Stimulated activated CD8-positive, alpha-beta memory T cell treated with anti-CD3 and anti-CD28 coated beads, Interleukin-12 subunit alpha, Interleukin-12 subunit beta, amount 100 ng/mL, for 24 hours (primary cell): Measurements from ENCODE around the gene DOCK4.

Experiments
- DNase-seq: peaks from one replicate; pipeline ENCODE4 v3.0.0-alpha.2; 2020; ENCODE audit errors: extremely low read depth

DOCK4 gene

GRCh38 chr7:112076324-112076723 is 129.9 kb downstream of the DOCK4 start:
- no peak for DNase-seq

DNA sequence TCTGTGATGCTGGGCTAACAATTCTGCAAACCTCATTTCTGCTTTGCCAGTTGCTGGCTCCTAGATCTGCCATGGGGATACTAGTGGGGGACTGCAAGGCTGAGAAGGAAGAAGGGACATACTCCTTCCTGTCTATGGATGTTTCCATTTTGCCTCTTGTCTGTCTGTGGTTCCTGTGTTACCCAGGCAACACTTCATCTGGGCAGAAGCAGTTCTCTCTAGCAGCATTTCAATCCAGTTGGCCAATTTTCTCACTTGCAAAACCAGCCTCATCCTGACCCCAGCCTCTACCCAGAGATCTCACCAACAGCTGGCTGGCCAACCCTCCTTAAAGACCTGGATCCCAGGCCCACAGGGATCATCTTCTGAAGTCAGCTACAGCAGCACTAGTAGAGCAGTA is 131.7 kb downstream of the DOCK4 start:
- no peak for DNase-seq

DNA sequence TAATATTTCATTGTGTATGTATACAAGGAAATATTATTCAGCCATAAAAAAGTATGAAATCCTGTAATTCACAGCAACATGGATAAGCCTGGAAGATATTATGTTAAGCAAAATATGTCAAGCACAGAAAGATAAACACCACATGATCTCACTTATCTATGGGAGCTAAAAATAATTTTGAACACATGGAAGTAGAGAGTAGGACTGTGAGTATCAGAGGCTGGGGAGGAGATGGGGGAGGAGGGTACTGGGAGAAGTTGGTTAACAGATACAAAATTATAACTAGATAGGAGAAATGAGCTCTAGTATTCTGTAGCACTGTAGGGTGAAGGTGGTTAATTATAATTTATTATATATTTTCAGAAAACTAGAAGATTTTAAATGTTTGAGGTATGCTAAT is 132.7 kb downstream of the DOCK4 start:
- DNase-seq, result no peak

DNA sequence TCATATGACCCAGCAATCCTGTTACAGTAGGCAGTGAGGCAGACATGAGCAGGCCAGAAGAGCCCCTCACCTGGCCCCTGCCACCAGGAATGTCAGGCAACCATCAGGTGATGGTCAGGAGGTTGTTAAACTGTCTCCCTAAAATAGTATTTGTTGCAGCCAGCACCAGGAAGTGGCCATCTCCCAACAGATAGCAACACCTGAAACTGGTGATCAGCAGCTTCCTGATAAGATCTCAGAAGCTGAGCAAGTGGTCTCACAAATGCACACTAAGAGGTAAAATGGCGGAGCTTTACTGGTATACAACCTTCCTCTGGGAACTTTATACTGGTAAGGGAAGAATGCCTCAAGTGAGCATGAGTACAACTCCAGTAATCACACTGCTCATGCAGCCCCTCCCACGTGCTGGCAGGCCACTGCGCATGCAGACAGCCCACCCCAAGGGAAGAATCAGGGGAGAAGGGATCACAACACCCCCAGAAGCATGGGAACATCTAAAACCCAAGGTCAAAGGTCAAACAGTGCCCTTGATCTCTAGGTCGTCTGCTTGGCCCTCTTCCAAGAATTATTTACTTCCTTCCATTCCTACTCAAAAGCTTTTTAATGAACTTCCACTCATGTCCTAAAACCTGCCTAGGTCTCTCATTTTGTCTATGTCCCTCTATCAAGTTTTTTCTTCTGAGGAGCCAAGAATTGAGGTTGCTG is 133.5 kb downstream of the DOCK4 start:
- DNase-seq, result no peak

- DNase-seq, result no peak
These were observed 134.3 kb downstream of the DOCK4 start for GRCh38 chr7:112071856-112072255.

GRCh38 chr7:112070674-112071256 is 135.4 kb downstream of the DOCK4 start:
- no peak for DNase-seq

DNA sequence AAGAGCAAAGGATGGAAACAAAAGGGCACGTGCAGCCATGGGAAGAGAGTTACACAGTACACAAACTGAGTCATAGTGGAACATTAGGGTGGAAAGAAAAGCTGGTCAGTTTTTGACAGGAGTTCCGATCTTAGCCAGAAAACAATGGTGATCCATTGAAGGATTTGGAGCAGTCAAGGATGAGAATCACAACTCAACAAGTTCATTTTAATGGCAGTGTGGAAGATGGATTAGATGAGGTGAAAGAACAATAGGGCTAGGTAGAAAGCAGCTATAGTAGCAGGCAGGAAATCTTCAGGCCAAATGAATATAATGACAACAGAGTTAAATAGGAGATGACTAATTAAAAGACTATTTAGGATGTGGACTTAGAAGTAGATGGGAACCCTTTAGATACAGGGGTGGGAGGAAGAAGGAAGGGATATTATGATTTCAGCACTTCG is 136.3 kb downstream of the DOCK4 start:
- no peak for DNase-seq

DNA sequence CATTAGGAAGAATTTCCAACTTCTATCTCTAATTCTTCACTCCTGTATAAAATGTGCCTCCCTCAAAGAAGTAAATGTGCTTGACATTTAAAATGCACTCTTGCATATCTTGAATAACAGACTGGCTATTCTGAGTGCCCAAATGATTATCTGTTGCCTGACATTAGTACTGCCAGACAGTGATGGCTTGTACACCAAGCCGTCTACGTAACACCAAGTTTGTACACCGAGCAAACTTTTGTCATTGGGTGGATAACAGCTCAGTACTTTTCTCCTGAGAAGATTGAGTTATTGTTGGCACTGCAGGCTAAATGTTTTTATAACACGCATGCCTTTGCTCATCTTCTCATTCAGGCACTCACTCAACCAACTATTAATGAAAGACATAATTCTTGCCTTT is 137.2 kb downstream of the DOCK4 start:
- DNase-seq, result no peak

GRCh38 chr7:112067632-112068540 is 138.3 kb downstream of the DOCK4 start:
- no peak for DNase-seq

DNA sequence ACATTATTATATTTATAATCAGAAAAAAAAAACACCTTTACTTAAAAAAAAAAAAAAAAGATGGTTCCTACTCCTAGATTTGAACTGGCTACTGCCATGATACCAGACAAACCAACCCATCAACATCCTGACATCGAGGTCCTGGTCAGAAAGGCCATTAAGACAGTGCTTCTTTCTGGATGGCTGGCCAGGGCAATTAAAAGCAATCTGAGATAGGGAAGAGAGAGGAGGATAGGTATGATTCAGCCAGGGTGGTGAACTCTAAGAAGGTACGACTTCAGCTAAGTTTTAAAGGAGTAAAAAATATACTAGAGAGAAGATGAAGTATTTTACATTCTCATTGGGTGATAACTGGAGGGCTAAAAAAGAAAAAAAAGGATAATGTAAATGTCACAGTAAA is 139.0 kb downstream of the DOCK4 start:
- DNase-seq, result no peak

GRCh38 chr7:112065758-112066157 is 140.4 kb downstream of the DOCK4 start:
- no peak for DNase-seq

DNA sequence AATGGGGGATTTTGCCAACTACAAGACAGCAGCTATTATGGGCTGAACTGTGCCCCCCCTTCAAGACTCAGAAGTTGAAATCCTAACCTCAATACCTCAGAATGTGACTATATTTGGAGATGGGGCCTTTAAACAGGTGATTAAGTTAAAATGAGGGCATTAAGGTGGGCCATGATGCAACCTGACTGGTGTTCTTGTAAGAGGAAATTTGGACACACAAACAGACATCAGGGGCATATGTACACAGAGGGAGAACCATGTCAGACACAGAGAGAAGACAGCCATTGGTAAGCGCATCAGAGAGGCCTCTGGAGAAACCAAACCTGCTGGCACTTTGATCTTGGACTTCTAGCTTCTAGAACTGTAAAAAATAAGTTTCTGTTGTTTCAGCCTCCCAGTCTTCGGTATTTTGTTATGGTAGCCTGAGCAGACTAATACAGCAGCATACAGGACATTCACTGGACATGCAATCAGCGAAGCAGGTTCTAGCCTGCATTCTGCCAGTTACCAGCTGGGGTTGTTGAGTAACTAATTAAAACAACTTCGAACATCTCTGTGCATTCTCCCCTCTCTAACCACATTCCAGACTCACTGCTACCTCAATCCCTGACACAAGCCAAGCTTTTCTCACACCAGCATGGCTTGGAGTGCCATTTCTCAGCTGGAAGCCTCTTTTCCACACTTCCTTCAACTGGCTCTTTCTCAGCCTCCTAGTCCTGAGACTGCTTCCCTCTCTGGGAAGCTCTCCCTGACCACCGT is 141.4 kb downstream of the DOCK4 start:
- DNase-seq, result no peak

GRCh38 chr7:112063974-112064373 is 142.2 kb downstream of the DOCK4 start:
- DNase-seq, result no peak

DNA sequence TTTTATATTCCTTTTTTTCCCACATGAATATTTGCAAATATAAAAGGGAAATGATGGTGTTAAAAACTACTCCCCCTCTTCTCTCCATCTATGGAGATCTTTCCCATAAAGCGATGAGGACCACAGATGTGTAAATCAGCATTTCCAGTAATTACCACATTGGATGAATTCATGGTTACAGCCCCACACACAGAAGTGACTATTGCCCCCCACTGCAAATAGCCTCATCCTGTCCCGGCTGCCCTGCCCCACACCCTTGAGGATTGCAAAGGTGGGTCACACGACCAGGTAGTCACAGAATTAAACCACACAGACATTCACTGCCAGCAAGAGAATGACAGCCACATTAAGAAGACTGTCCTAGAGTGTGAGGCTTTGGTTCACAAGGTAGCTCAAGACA is 145.1 kb downstream of the DOCK4 start:
- no peak for DNase-seq

- DNase-seq, result no peak
These were observed 145.6 kb downstream of the DOCK4 start for GRCh38 chr7:112060625-112061024.

DNA sequence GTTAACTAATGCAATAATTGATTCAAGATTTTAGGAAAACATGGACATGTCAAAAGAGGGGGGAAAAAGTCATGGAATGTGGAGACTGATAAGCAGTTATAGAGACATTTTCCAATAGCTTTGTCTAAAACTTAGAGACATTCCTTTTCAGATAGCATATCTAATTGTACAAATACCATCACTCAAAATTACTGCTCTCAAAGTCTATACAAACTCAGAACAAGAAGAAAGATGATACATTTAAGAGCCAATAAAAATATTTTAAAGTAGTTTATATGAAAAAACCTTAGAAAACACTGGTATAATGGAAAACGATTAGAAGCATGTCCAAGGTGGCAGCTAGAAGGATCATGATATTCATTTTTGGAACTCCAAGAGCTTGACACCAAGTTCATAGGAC is 146.5 kb downstream of the DOCK4 start:
- DNase-seq, result no peak

DNA sequence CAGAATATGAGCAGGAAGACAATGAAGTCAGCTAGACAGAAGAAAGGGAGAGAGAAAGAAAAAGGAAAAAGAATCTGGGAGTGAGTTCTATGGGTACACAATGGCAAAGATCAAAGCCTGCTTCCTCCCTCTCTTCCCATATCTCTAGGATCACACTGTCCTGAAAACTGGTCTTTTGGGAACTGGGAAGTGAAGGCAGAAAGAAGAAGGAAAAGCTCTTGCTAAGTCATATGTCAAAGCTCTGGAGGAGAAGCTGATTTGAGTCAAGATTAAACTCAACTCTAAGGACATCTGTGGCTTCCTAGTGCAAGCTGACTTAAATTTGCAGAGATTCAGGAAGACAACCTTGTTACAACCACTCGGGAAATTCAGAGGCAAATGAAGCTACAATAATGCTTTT is 147.5 kb downstream of the DOCK4 start:
- DNase-seq, result no peak

DNA sequence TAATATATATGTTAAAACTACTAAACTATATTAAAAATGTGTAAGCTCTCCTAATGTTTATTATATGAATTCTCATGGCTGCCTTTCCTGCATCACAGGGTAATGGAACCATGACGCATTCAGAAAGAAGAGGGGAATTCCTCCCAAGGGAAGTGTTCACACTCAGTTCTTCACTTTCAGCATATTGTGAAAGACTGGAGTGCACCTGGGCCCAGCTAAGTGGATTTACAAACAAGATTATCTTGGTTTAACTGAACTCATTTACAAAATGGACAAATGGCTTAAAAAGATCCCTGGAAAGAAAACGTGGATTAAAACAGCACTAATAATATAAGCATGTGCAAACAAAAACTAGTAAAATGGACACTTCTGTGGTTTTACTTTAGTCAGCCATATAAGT is 149.8 kb downstream of the DOCK4 start:
- no peak for DNase-seq

GRCh38 chr7:112053737-112054069 is 152.5 kb downstream of the DOCK4 start:
- DNase-seq, result no peak

DNA sequence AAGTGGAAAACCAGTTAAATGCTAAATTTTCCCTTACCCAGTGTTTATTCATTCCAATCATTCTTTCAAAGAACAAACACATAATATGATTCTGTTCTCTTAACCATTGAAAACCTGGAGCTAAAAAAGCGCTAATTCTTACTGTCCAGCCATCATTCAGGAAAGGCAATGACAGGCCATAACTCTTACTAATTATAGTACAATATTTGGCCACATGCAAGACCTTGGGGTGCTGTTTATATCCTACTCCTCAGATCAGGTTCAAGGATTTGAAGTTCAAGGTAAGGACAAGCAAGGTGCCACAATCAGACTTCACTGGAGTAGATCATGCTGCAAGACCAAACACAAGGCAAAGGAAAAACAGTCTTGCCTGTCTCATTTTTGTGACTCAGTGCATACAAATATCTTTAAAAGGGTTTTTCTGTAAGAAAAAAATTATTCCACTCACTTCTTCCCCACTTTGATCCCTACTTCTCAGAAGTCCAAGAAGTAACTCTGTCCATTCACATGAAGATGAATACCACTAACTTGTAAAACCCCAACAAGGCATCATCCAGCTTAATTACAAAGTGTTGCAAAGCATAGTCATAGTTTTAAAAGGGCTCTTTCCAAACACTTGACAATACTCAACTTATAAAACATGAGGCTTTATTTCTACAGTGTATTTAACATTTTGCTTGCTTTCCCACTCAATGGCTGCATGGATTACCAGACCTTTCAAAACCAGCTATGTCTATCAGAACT is 153.0 kb downstream of the DOCK4 start:
- DNase-seq, result no peak

DNA sequence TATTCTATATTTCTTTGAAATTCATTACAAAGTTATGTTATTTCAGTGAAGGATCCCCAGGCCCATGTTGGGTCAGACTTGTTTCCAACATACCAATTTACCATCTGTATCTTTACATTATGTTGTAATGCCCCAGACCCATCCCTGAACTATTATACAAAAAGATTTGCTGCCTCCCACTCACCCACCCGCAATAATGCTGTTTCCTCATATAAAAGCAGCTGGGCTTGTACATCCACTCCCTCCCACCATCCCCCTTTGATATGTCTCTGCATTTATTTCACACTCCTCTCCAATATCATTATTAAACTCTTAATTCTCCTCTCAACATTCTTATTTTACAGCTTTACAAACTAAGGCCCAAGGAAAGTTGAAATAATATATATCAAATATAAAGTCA is 153.7 kb downstream of the DOCK4 start:
- DNase-seq, result no peak
